A673 (cell line): Measurements from ENCODE around the gene GPSM1.

ENCODE experiments used
- CTCF ChIP-seq: fragments of 300-800, 200-600 bp; sonication (generic); conservative IDR thresholded peaks from 2 replicates; pipeline ENCODE4 v1.5.1; 2017; ENCODE audit warnings: low read depth, mild to moderate bottlenecking, antibody characterized with exemption, low read length, moderate library complexity, mixed read lengths
- EZH2 ChIP-seq: fragments of 200-600 bp; sonication (generic); IDR thresholded peaks from 2 replicates; pipeline ENCODE4 v1.6.1; 2017; ENCODE audit warnings: borderline replicate concordance, low read depth, mild to moderate bottlenecking, mixed read lengths, antibody characterized with exemption, low read length; ENCODE audit not compliant: poor library complexity, severe bottlenecking

- TF ChIP-seq CTCF (no peak), EZH2 (no peak)
Observed at GRCh38 chr9:136372561-136373299, 45.4 kb downstream of the GPSM1 start.
